Ovary (tissue), 3 donors: ENCODE measurements around the gene NME7.

Experiments
- CTCF ChIP-seq, 3 donors: fragments of 450-650 bp in 2 of 3; fragments of 200-600 bp in 1 of 3; IDR thresholded peaks; one replicate each; pipeline versions ENCODE4 v1.5.1 to v1.8.0; 2016 to 2022; ENCODE audit warnings: antibody characterized with exemption in 3 of 3, mild to moderate bottlenecking in 1 of 3
- POLR2A ChIP-seq: fragments of 450-650 bp; IDR thresholded peaks from one replicate; pipeline ENCODE4 v1.6.1; 2017; ENCODE audit warnings: antibody characterized with exemption, mild to moderate bottlenecking, moderate library complexity
- donor health status: DM: no; HTN: no; CAD: no.

DNA sequence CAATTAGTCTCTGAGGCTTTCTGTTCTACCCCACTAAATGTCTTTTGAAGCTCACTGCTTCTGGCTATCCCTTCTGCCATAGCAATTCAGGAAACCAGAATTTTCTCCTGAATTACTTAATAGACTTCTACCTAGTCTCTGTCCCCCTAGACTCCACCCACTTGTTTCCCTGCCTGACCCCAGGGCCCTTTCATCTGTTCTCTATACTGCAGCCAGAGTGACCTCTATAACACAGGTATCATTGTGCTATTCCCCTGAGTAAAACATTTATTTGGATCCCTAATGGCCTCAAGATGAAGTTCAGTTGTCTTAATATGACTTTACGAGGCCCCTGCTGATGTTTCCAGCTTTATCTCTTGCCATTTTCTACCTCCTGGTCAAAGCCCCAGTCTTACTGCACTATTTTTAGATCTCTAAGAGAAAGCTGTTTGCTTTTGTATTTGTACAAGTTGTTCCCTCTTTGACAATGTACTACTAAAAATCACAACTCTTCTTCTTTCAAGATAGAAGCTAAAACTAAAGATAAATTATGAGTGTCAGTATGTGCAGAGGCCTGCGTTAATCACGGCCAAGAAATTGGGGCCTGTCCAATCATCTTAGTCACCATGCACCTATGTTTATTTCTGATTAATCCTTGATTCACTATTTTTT, 206.6 kb downstream of the NME7 start:
- TF ChIP-seq CTCF (IDR thresholded peaks at IDR 0.05) (no peak), POLR2A (no peak)
